H1 (cell line): ENCODE data around the gene LILRB2.

ENCODE experiments used
- CTCF ChIP-seq, 3 experiments: IDR thresholded peaks; 1 replicate in 2 of 3; 2 replicates in 1 of 3; pipeline versions ENCODE4 v1.5.1 to v1.6.1; 2011; ENCODE audit warnings: low read length in 3 of 3, mild to moderate bottlenecking in 3 of 3, inconsistent platforms in 2 of 3, low read depth in 1 of 3, moderate library complexity in 1 of 3; ENCODE audit not compliant: insufficient read depth in 1 of 3; ENCODE audit errors: control extremely low read depth in 1 of 3
- POLR2A ChIP-seq, 2 experiments: IDR thresholded peaks; 1 replicate in 1 of 2; 2 replicates in 1 of 2; pipeline ENCODE4 v1.6.1; 2011; ENCODE audit warnings: low read depth in 2 of 2, low read length in 2 of 2, mild to moderate bottlenecking in 2 of 2; ENCODE audit errors: control extremely low read depth in 1 of 2
- POLR2AphosphoS5 ChIP-seq: IDR thresholded peaks from 2 replicates; pipeline ENCODE4 v1.6.1; 2011; ENCODE audit warnings: low read depth, low read length
- USF2 ChIP-seq: IDR thresholded peaks from 2 replicates; pipeline ENCODE4 v1.6.1; 2011; ENCODE audit warnings: low read length, improper control_type of control experiment
- TF ChIP-seq, protein P1 (sequence below): IDR thresholded peaks from 2 replicates; pipeline ENCODE4 v1.6.1; 2012; ENCODE audit warnings: low read length, inconsistent platforms

GRCh38 chr19:54245936-54246335, 35.0 kb downstream of the LILRB2 start:
- TF ChIP-seq POLR2A (IDR thresholded peaks at IDR 0.05; ENCODE audit: control extremely low read depth in 1 of 2, low read depth in 2 of 2, low read length in 2 of 2) (no peak), USF2 (no peak), POLR2AphosphoS5 (no peak), CTCF (IDR thresholded peaks at IDR 0.05; ENCODE audit: control extremely low read depth in 1 of 3, insufficient read depth in 1 of 3, low read depth in 1 of 3, low read length in 3 of 3) (no peak)
- TF ChIP-seq, protein P1, sequence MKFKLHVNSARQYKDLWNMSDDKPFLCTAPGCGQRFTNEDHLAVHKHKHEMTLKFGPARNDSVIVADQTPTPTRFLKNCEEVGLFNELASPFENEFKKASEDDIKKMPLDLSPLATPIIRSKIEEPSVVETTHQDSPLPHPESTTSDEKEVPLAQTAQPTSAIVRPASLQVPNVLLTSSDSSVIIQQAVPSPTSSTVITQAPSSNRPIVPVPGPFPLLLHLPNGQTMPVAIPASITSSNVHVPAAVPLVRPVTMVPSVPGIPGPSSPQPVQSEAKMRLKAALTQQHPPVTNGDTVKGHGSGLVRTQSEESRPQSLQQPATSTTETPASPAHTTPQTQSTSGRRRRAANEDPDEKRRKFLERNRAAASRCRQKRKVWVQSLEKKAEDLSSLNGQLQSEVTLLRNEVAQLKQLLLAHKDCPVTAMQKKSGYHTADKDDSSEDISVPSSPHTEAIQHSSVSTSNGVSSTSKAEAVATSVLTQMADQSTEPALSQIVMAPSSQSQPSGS = no peak
